Activated CD8-positive, alpha-beta memory T cell treated with anti-CD3 and anti-CD28 coated beads, Interleukin-2, amount 50 U/mL, for 24 hours (primary cell): ENCODE results near the gene TRPM3.
"Not testable (repeated sequence)": the region's sequence is repeated elsewhere in the genome, so short reads cannot be mapped to it uniquely, and the experiment has no call there.

Source experiments
- DNase-seq: peaks from one replicate; pipeline ENCODE4 v3.0.0-alpha.2; 2020; ENCODE audit errors: extremely low read depth

TRPM3 gene

GRCh38 chr9:70761139-70761670 is 360.2 kb downstream of the TRPM3 start:
- DNase-seq: no peak

- DNase-seq: no peak
Measured at GRCh38 chr9:70760228-70760627, 361.2 kb downstream of the TRPM3 start.

- DNase-seq: no peak
Measured at GRCh38 chr9:70753311-70753710, 368.1 kb downstream of the TRPM3 start.

- DNase-seq: no peak
Measured at GRCh38 chr9:70749066-70749465, 372.4 kb downstream of the TRPM3 start.

GRCh38 chr9:70747261-70747718 is 374.1 kb downstream of the TRPM3 start:
- DNase-seq: no peak

- no peak for DNase-seq
Measured at GRCh38 chr9:70746760-70747159, 374.7 kb downstream of the TRPM3 start.

GRCh38 chr9:70746316-70746715 is 375.1 kb downstream of the TRPM3 start:
- DNase-seq: no peak

- DNase-seq: not testable (repeated sequence)
Measured at GRCh38 chr9:70724794-70725193, 396.6 kb downstream of the TRPM3 start.

- DNase-seq: not testable (repeated sequence)
Measured at GRCh38 chr9:70724025-70724424, 397.4 kb downstream of the TRPM3 start.

- DNase-seq: not testable (repeated sequence)
Measured at GRCh38 chr9:70706797-70707196, 414.6 kb downstream of the TRPM3 start.

GRCh38 chr9:70701163-70701562 is 420.3 kb downstream of the TRPM3 start:
- DNase-seq: no peak

- no peak for DNase-seq
Measured at GRCh38 chr9:70696694-70697335, 424.6 kb downstream of the TRPM3 start.

GRCh38 chr9:70694758-70695157 is 426.7 kb downstream of the TRPM3 start:
- no peak for DNase-seq

GRCh38 chr9:70693186-70693585 is 428.2 kb downstream of the TRPM3 start:
- no peak for DNase-seq

GRCh38 chr9:70692431-70692830 is 429.0 kb downstream of the TRPM3 start:
- no peak for DNase-seq

GRCh38 chr9:70688704-70689103 is 432.7 kb downstream of the TRPM3 start:
- DNase-seq: no peak

GRCh38 chr9:70683841-70684240 is 437.6 kb downstream of the TRPM3 start:
- no peak for DNase-seq

GRCh38 chr9:70682298-70682697 is 439.1 kb downstream of the TRPM3 start:
- no peak for DNase-seq

- DNase-seq: no peak
Measured at GRCh38 chr9:70679845-70680244, 441.6 kb downstream of the TRPM3 start.

- DNase-seq: no peak
Measured at GRCh38 chr9:70678153-70678552, 443.3 kb downstream of the TRPM3 start.

GRCh38 chr9:70677055-70677735 is 444.2 kb downstream of the TRPM3 start:
- DNase-seq: no peak

GRCh38 chr9:70675868-70676370 is 445.5 kb downstream of the TRPM3 start:
- no peak for DNase-seq

GRCh38 chr9:70673844-70674243 is 447.6 kb downstream of the TRPM3 start:
- DNase-seq: no peak
